Measurements from ENCODE around the gene VASH2. TPM values are rescaled to one million over a fixed set of nuclear protein-coding genes. Genes with fewer than 3 reads are reported as not detected.

The VASH2 gene
- total and polyA plus RNA-seq, 2 donors (not counting 1 experiment from before 2014, with no cell fraction given), result 0.06 TPM; not detected in 1

DNA sequence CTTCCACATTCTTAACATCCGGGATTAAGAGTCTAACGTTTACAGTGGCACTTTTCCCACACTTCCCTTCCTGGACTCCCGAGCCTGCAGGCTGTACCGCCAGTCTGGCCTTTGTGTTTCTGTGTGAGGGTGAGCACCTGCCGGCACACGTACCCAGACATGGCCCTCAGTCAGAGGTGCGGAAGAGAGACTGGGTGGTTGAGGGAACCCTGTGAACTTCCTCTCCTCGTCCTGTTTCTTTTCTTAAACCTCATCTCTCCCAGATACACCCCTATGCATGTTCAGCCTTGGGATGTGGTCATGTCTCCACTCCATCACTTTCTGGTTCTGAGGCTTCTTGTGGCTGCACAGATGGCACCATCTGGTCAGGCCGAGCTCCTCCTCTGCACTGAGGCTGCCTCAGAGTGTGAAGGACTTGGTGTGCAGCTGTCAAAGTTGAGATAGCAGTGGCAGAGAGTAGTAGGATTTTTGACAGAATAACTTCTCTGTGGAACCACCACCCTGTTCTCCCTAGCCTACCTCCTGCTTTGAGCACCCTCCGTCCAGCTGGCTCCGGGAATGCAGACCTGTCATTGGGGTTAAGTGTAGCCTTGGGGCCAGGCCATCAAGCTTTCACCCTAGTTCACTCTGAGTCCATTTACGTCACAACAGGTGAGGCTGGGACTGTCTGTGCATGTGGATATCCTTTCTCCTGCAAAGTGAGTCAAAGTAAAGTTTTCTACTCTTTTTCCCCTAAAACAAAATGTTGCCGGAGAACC is 31.4 kb downstream of the VASH2 start:
- CTCF ChIA-PET, result interaction anchor here (1.2 kb wide), 1 partner anchor 14 kb away, joined by 3 read pairs; no protein-coding TSS in a partner anchor
- Histone ChIP-seq H3K27me3 (replicated peaks in 1 of 4; ENCODE audit: control extremely low read depth in 1 of 4, control insufficient read depth in 3 of 4, insufficient read depth in 4 of 4, low read length in 3 of 4) (no peaks in the 10 kb centered on the region), H3K4me2 (replicated peaks; ENCODE audit: low read depth, low read length, poor library complexity, severe bottlenecking) (no peak overlapping the region), H3K9me3 (ENCODE audit: control extremely low read depth in 1 of 3, control insufficient read depth in 2 of 3, insufficient read depth in 1 of 3, low read length in 2 of 3) (no peaks in the 10 kb centered on the region), H4K20me1 (ENCODE audit: control insufficient read depth, insufficient read depth, low read length, poor library complexity, severe bottlenecking) (no peaks in the 10 kb centered on the region), H2AFZ (ENCODE audit: insufficient read depth, low read depth, low read length, poor library complexity, severe bottlenecking) (no peak overlapping the region), H3K27ac (ENCODE audit: low read length in 2 of 2) (no peak overlapping the region), H3K36me3 (replicated peaks in 1 of 2; ENCODE audit: control extremely low read depth in 1 of 2, control insufficient read depth in 1 of 2, extremely low read depth in 1 of 2, insufficient read depth in 2 of 2, low read length in 1 of 2) (no peaks in the 10 kb centered on the region), H3K9ac (ENCODE audit: low read length) (no peak overlapping the region), H3K79me2 (ENCODE audit: control insufficient read depth, insufficient read depth, low read length) (no peaks in the 10 kb centered on the region), H3K4me1 (ENCODE audit: control insufficient read depth in 2 of 2, insufficient read depth in 2 of 2, low read length in 2 of 2) (peaks cover 0 to 9% of the 10 kb centered on the region in 2 donors), H3K4me3 (ENCODE audit: control extremely low read depth in 1 of 5, extremely low read depth in 1 of 5, insufficient read depth in 1 of 5, low read depth in 2 of 5, low read length in 4 of 5) (no peak overlapping the region)
- DNase-seq (no peak), ATAC-seq (ENCODE audit: low read depth) (no peak)
- H3K27ac Mint-ChIP-seq, result no peak overlapping the region
- H3K4me3 Mint-ChIP-seq, result no peak overlapping the region
- intact Hi-C loops (cut with micrococcal nuclease), result no loop called here
- no peaks in the 10 kb centered on the region for H3K27me3 Mint-ChIP-seq
- no peak for TF ChIP-seq EZH2 (IDR thresholded peaks at IDR 0.05; ENCODE audit: borderline replicate concordance, insufficient read depth, low read depth, low read length, poor library complexity, severe bottlenecking)
- TF ChIP-seq, protein P1, sequence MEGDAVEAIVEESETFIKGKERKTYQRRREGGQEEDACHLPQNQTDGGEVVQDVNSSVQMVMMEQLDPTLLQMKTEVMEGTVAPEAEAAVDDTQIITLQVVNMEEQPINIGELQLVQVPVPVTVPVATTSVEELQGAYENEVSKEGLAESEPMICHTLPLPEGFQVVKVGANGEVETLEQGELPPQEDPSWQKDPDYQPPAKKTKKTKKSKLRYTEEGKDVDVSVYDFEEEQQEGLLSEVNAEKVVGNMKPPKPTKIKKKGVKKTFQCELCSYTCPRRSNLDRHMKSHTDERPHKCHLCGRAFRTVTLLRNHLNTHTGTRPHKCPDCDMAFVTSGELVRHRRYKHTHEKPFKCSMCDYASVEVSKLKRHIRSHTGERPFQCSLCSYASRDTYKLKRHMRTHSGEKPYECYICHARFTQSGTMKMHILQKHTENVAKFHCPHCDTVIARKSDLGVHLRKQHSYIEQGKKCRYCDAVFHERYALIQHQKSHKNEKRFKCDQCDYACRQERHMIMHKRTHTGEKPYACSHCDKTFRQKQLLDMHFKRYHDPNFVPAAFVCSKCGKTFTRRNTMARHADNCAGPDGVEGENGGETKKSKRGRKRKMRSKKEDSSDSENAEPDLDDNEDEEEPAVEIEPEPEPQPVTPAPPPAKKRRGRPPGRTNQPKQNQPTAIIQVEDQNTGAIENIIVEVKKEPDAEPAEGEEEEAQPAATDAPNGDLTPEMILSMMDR (IDR thresholded peaks at IDR 0.05), result no peak
- no peaks in the 10 kb centered on the region for H3K9me3 Mint-ChIP-seq (ENCODE audit: insufficient read depth)
- peaks cover 1% of the 10 kb centered on the region for H3K4me1 Mint-ChIP-seq
- POLR2A ChIA-PET, result no interaction called here
- no CpG with 5 or more reads among the region's 13 CpGs for WGBS (ENCODE audit: insufficient coverage)

DNA sequence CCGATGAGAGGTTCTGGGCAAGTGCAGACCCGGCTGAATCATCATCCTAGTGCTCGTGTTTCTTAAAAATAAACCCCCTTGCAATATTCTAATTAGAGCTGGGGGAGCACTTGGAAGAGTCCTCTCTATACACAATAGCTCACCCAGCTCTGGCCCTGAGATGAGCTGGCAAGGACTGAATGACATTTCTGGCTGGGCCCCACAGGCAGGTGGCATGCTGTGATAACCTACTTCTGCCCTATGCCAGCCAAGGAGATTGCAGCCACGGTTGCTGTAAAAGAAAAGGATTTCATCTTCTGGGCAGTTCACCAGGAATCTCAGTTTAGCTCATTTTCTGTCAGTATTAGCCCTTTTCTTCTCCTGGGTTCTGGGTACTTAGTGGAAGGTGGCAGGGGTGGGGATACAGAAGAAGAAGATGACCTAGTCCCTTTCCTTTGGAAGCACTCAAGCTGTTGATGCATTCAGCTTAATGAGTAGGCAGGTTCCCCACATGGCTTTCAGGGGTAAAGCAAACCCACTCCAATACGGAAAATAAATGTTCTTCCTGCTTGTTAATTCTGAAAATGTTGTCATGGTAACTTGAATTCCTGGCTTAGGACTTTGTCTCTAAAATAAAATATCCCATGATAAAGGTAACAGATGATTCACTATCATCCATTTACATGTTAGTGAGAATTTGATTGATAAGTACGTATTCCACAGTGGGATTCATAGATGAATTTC is 32.2 kb downstream of the VASH2 start:
- Histone ChIP-seq H3K4me3 (ENCODE audit: control extremely low read depth in 1 of 5, extremely low read depth in 1 of 5, insufficient read depth in 1 of 5, low read depth in 2 of 5, low read length in 4 of 5) (no peak overlapping the region), H3K9me3 (ENCODE audit: control extremely low read depth in 1 of 3, control insufficient read depth in 2 of 3, insufficient read depth in 1 of 3, low read length in 2 of 3) (no peaks in the 10 kb centered on the region), H3K4me1 (ENCODE audit: control insufficient read depth in 2 of 2, insufficient read depth in 2 of 2, low read length in 2 of 2) (peaks cover 0 to 9% of the 10 kb centered on the region in 2 donors), H3K36me3 (replicated peaks in 1 of 2; ENCODE audit: control extremely low read depth in 1 of 2, control insufficient read depth in 1 of 2, extremely low read depth in 1 of 2, insufficient read depth in 2 of 2, low read length in 1 of 2) (no peaks in the 10 kb centered on the region), H3K9ac (ENCODE audit: low read length) (no peak overlapping the region), H3K79me2 (ENCODE audit: control insufficient read depth, insufficient read depth, low read length) (no peaks in the 10 kb centered on the region), H2AFZ (ENCODE audit: insufficient read depth, low read depth, low read length, poor library complexity, severe bottlenecking) (no peak overlapping the region), H3K27me3 (replicated peaks in 1 of 4; ENCODE audit: control extremely low read depth in 1 of 4, control insufficient read depth in 3 of 4, insufficient read depth in 4 of 4, low read length in 3 of 4) (no peaks in the 10 kb centered on the region), H4K20me1 (ENCODE audit: control insufficient read depth, insufficient read depth, low read length, poor library complexity, severe bottlenecking) (no peaks in the 10 kb centered on the region), H3K27ac (ENCODE audit: low read length in 2 of 2) (no peak overlapping the region), H3K4me2 (replicated peaks; ENCODE audit: low read depth, low read length, poor library complexity, severe bottlenecking) (no peak overlapping the region)
- TF ChIP-seq, protein P1 (IDR thresholded peaks at IDR 0.05), result no peak
- TF ChIP-seq EZH2 (IDR thresholded peaks at IDR 0.05; ENCODE audit: borderline replicate concordance, insufficient read depth, low read depth, low read length, poor library complexity, severe bottlenecking), result no peak
- Mint-ChIP-seq H3K9me3 (ENCODE audit: insufficient read depth) (no peaks in the 10 kb centered on the region), H3K27me3 (no peaks in the 10 kb centered on the region), H3K4me1 (peaks cover 1% of the 10 kb centered on the region), H3K4me3 (no peak overlapping the region), H3K27ac (no peak overlapping the region)
- WGBS (ENCODE audit: insufficient coverage), result 80% methylated on average over 1 of the region's 6 CpGs
- intact Hi-C loops (cut with micrococcal nuclease), result no loop called here
- CTCF ChIA-PET, result interaction anchor here (1.2 kb wide), 1 partner anchor 13 kb away, joined by 3 read pairs; no protein-coding TSS in a partner anchor
- ATAC-seq (ENCODE audit: low read depth) (no peak), DNase-seq (no peak)
- POLR2A ChIA-PET, result no interaction called here

Measured in B cell (primary cell).